Measurements from ENCODE around the gene THAP11. TPM values are rescaled to one million over a fixed set of nuclear protein-coding genes. Genes with fewer than 3 reads are reported as not detected.

Gene THAP11
- total RNA-seq, 1 experiment from 2014 or later: 46.5 TPM

DNA sequence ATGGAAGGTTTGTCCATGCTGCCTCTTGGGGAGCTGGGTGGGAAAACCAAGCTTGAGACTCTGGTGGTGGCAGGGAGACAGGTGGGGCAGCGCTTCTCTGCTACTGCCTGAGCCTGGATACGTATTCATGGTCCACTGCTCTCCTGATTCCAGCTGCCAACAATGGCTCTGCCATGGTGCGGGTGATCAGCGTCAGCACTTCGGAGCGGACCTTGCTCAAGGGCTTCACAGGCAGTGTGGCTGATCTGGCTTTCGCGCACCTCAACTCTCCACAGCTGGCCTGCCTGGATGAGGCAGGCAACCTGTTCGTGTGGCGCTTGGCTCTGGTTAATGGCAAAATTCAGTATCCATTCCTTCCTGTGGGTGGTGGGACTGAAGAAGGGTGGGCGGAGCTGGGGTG is 34.9 kb downstream of the THAP11 start (continued):
- TF ChIP-seq, protein P1, sequence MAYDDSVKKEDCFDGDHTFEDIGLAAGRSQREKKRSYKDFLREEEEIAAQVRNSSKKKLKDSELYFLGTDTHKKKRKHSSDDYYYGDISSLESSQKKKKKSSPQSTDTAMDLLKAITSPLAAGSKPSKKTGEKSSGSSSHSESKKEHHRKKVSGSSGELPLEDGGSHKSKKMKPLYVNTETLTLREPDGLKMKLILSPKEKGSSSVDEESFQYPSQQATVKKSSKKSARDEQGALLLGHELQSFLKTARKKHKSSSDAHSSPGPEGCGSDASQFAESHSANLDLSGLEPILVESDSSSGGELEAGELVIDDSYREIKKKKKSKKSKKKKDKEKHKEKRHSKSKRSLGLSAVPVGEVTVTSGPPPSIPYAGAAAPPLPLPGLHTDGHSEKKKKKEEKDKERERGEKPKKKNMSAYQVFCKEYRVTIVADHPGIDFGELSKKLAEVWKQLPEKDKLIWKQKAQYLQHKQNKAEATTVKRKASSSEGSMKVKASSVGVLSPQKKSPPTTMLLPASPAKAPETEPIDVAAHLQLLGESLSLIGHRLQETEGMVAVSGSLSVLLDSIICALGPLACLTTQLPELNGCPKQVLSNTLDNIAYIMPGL (CRISPR knock-in tag; IDR thresholded peaks at IDR 0.05): no peak
- TF ChIP-seq ZNF121 (CRISPR knock-in tag; IDR thresholded peaks at IDR 0.05): no peak
- no peak for TF ChIP-seq KAT7 (CRISPR knock-in tag; IDR thresholded peaks at IDR 0.05; ENCODE audit: borderline replicate concordance)
- TF ChIP-seq, protein P2, sequence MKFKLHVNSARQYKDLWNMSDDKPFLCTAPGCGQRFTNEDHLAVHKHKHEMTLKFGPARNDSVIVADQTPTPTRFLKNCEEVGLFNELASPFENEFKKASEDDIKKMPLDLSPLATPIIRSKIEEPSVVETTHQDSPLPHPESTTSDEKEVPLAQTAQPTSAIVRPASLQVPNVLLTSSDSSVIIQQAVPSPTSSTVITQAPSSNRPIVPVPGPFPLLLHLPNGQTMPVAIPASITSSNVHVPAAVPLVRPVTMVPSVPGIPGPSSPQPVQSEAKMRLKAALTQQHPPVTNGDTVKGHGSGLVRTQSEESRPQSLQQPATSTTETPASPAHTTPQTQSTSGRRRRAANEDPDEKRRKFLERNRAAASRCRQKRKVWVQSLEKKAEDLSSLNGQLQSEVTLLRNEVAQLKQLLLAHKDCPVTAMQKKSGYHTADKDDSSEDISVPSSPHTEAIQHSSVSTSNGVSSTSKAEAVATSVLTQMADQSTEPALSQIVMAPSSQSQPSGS (CRISPR knock-in tag; IDR thresholded peaks at IDR 0.05; ENCODE audit: borderline replicate concordance, low read depth): no peak
- TF ChIP-seq, protein P3, sequence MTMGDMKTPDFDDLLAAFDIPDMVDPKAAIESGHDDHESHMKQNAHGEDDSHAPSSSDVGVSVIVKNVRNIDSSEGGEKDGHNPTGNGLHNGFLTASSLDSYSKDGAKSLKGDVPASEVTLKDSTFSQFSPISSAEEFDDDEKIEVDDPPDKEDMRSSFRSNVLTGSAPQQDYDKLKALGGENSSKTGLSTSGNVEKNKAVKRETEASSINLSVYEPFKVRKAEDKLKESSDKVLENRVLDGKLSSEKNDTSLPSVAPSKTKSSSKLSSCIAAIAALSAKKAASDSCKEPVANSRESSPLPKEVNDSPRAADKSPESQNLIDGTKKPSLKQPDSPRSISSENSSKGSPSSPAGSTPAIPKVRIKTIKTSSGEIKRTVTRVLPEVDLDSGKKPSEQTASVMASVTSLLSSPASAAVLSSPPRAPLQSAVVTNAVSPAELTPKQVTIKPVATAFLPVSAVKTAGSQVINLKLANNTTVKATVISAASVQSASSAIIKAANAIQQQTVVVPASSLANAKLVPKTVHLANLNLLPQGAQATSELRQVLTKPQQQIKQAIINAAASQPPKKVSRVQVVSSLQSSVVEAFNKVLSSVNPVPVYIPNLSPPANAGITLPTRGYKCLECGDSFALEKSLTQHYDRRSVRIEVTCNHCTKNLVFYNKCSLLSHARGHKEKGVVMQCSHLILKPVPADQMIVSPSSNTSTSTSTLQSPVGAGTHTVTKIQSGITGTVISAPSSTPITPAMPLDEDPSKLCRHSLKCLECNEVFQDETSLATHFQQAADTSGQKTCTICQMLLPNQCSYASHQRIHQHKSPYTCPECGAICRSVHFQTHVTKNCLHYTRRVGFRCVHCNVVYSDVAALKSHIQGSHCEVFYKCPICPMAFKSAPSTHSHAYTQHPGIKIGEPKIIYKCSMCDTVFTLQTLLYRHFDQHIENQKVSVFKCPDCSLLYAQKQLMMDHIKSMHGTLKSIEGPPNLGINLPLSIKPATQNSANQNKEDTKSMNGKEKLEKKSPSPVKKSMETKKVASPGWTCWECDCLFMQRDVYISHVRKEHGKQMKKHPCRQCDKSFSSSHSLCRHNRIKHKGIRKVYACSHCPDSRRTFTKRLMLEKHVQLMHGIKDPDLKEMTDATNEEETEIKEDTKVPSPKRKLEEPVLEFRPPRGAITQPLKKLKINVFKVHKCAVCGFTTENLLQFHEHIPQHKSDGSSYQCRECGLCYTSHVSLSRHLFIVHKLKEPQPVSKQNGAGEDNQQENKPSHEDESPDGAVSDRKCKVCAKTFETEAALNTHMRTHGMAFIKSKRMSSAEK (CRISPR knock-in tag; IDR thresholded peaks at IDR 0.05; ENCODE audit: borderline replicate concordance): no peak
- TF ChIP-seq IRF2 (CRISPR knock-in tag; IDR thresholded peaks at IDR 0.05; ENCODE audit: borderline replicate concordance, low read depth): no peak
- no peak for TF ChIP-seq SMAD4 (CRISPR knock-in tag; IDR thresholded peaks at IDR 0.05)
- TF ChIP-seq, protein P4, sequence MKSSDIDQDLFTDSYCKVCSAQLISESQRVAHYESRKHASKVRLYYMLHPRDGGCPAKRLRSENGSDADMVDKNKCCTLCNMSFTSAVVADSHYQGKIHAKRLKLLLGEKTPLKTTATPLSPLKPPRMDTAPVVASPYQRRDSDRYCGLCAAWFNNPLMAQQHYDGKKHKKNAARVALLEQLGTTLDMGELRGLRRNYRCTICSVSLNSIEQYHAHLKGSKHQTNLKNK (CRISPR knock-in tag; IDR thresholded peaks at IDR 0.05): no peak
- no peak for TF ChIP-seq FOXP1 (CRISPR knock-in tag; IDR thresholded peaks at IDR 0.05; ENCODE audit: borderline replicate concordance)

DNA sequence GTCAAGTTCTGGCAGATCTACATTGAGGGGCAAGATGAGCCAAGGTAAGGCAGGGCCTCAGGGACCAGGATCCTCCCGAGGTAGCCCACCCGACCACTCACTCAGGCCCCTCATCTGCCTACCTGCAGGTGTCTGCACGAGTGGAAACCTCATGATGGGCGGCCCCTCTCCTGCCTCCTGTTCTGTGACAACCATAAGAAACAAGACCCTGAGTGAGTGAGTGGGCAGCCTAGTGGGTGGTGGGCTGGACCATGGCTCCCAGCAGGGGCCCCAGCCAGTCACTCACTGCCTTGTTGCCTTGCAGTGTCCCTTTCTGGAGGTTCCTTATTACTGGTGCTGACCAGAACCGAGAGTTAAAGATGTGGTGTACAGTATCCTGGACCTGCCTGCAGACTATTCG is 36.1 kb downstream of the THAP11 start:
- CTCF ChIA-PET: no interaction called here

More for the DNA sequence above, 36.1 kb downstream of the THAP11 start:
- H3K4me1 Mint-ChIP-seq: peaks cover 10% of the 10 kb centered on the region
- no peaks in the 10 kb centered on the region for H3K27me3 Mint-ChIP-seq (ENCODE audit: low read depth)
- no peak overlapping the region for H3K4me3 Mint-ChIP-seq
- no peak overlapping the region for H3K27ac Mint-ChIP-seq
- H3K9me3 Mint-ChIP-seq: no peaks in the 10 kb centered on the region
- no peak for ATAC-seq
- POLR2A ChIA-PET: no interaction called here
- peaks cover 52% of the 10 kb centered on the region for H3K36me3 Mint-ChIP-seq
- TF ChIP-seq, protein P5, sequence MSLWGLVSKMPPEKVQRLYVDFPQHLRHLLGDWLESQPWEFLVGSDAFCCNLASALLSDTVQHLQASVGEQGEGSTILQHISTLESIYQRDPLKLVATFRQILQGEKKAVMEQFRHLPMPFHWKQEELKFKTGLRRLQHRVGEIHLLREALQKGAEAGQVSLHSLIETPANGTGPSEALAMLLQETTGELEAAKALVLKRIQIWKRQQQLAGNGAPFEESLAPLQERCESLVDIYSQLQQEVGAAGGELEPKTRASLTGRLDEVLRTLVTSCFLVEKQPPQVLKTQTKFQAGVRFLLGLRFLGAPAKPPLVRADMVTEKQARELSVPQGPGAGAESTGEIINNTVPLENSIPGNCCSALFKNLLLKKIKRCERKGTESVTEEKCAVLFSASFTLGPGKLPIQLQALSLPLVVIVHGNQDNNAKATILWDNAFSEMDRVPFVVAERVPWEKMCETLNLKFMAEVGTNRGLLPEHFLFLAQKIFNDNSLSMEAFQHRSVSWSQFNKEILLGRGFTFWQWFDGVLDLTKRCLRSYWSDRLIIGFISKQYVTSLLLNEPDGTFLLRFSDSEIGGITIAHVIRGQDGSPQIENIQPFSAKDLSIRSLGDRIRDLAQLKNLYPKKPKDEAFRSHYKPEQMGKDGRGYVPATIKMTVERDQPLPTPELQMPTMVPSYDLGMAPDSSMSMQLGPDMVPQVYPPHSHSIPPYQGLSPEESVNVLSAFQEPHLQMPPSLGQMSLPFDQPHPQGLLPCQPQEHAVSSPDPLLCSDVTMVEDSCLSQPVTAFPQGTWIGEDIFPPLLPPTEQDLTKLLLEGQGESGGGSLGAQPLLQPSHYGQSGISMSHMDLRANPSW (CRISPR knock-in tag; conservative IDR thresholded peaks at IDR 0.05; ENCODE audit: low read depth): no peak
- TF ChIP-seq ZNF219 (CRISPR knock-in tag; IDR thresholded peaks at IDR 0.05; ENCODE audit: borderline replicate concordance) (no peak), ESRRA (CRISPR knock-in tag; IDR thresholded peaks at IDR 0.05; ENCODE audit: borderline replicate concordance) (no peak), CREB1 (CRISPR knock-in tag; IDR thresholded peaks at IDR 0.05) (no peak), SMAD4 (CRISPR knock-in tag; IDR thresholded peaks at IDR 0.05) (no peak), GRHL2 (CRISPR knock-in tag; IDR thresholded peaks at IDR 0.05; ENCODE audit: insufficient replicate concordance, severe bottlenecking) (no peak)
- TF ChIP-seq, protein P6, sequence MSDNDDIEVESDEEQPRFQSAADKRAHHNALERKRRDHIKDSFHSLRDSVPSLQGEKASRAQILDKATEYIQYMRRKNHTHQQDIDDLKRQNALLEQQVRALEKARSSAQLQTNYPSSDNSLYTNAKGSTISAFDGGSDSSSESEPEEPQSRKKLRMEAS (CRISPR knock-in tag; IDR thresholded peaks at IDR 0.05): no peak
- DNase-seq (ENCODE audit: low spot score): no peak
